GM18526 (cell line): ENCODE data around the gene ALDH1A1.

Experiments used
- POLR2A ChIP-seq: IDR thresholded peaks from 3 replicates; pipeline ENCODE4 v1.6.1; 2011; ENCODE audit not compliant: insufficient read length; ENCODE audit errors: extremely low read depth

The ALDH1A1 gene

GRCh38 chr9:72952914-72953313, at the start of gene ALDH1A1:
Gene ALDH1A1, minus strand, starts transcription at chr9:72953053. Its CDS starts 53 bp downstream, at chr9:72953000.
- TF ChIP-seq POLR2A, result no peak

- no peak for TF ChIP-seq POLR2A
Measured at GRCh38 chr9:73001860-73002259, 49.0 kb upstream of the ALDH1A1 start.

- no peak for TF ChIP-seq POLR2A
Measured at GRCh38 chr9:72998363-72998762, 45.5 kb upstream of the ALDH1A1 start.

GRCh38 chr9:72997387-72997995, 44.6 kb upstream of the ALDH1A1 start:
- no peak for TF ChIP-seq POLR2A

- TF ChIP-seq POLR2A, result no peak
Measured at GRCh38 chr9:72996684-72997314, 43.9 kb upstream of the ALDH1A1 start.

GRCh38 chr9:72996114-72996513, 43.3 kb upstream of the ALDH1A1 start:
- TF ChIP-seq POLR2A, result no peak

GRCh38 chr9:72995131-72996024, 42.5 kb upstream of the ALDH1A1 start:
- TF ChIP-seq POLR2A, result no peak

- no peak for TF ChIP-seq POLR2A
Measured at GRCh38 chr9:72991772-72992171, 38.9 kb upstream of the ALDH1A1 start.

- TF ChIP-seq POLR2A, result no peak
Measured at GRCh38 chr9:72990397-72991182, 37.7 kb upstream of the ALDH1A1 start.

- TF ChIP-seq POLR2A, result no peak
Measured at GRCh38 chr9:72986522-72987116, 33.8 kb upstream of the ALDH1A1 start.

- no peak for TF ChIP-seq POLR2A
Measured at GRCh38 chr9:72985746-72986145, 32.9 kb upstream of the ALDH1A1 start.

GRCh38 chr9:72984991-72985390, 32.1 kb upstream of the ALDH1A1 start:
- TF ChIP-seq POLR2A, result no peak

- TF ChIP-seq POLR2A, result no peak
Measured at GRCh38 chr9:72984226-72984947, 31.5 kb upstream of the ALDH1A1 start.
